IPS DF 6.9 (cell line): ENCODE results near the gene TSGA10IP.

Experiments
- DNase-seq: peaks from one replicate; pipeline ENCODE4 v3.0.0-alpha.2; 2013; ENCODE audit warnings: low read depth, low spot score
- H3K27ac ChIP-seq: one replicate; pipeline ENCODE4 v1.5.1; 2013; ENCODE audit warnings: low read length, control low read depth
- H3K27me3 ChIP-seq: 2 replicates; pipeline ENCODE4 v1.6.1; 2013; ENCODE audit warnings: mild to moderate bottlenecking, low read length; ENCODE audit not compliant: control insufficient read depth, insufficient read depth
- H3K36me3 ChIP-seq: 2 replicates; pipeline ENCODE4 v1.6.1; 2013; ENCODE audit warnings: low read length; ENCODE audit not compliant: control insufficient read depth, insufficient read depth
- H3K4me1 ChIP-seq: 2 replicates; pipeline ENCODE4 v1.6.1; 2013; ENCODE audit warnings: low read length; ENCODE audit not compliant: control insufficient read depth, insufficient read depth
- H3K4me3 ChIP-seq: 2 replicates; pipeline ENCODE4 v1.5.1; 2013; ENCODE audit warnings: mild to moderate bottlenecking, low read length
- H3K9me3 ChIP-seq: 2 replicates; pipeline ENCODE4 v1.6.1; 2013; ENCODE audit warnings: low read length, inconsistent platforms; ENCODE audit not compliant: control insufficient read depth, insufficient read depth
- WGBS: extraction: QIAGEN DNeasy Blood & Tissue Kit; methylation state at CpG from one replicate; pipeline ENCODE4 v1.1.7; 2013; ENCODE audit warnings: mixed read lengths, missing lambda C conversion rate; ENCODE audit not compliant: insufficient read length, insufficient coverage; 5-methylcytosine and 5-hydroxymethylcytosine counted together

The TSGA10IP gene

GRCh38 chr11:65973439-65974110 lies 28.3 kb downstream of the TSGA10IP start:
- no peak for DNase-seq
- WGBS, result no CpG with 5 or more reads among the region's 13 CpGs
- Histone ChIP-seq H3K36me3 (peaks cover 19% of the 10 kb centered on the region), H3K27me3 (no peaks in the 10 kb centered on the region), H3K4me1 (no peaks in the 10 kb centered on the region), H3K9me3 (no peaks in the 10 kb centered on the region), H3K27ac (no peak overlapping the region), H3K4me3 (no peak overlapping the region)

DNA sequence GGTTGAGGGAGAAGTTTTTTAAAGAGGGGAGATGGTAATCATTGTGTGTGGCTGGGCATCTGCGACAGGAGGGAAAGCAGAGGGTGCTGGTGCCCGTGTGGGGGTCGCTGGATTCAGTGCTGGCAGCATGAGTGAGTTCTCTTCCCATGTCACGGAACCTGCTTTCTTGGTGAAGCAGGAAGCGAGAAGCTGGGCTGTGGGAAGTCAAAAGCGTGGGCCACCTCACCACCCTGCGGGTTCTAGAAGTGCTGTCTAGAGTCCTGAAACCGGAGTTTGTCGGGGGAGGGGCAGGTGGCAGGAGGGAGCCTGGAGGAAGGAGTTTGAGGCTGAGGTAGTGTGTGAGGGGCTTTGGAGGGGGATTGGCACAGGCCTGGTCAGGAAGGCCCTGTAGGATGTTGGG lies 30.5 kb downstream of the TSGA10IP start:
- Histone ChIP-seq H3K4me3 (no peak overlapping the region), H3K27me3 (no peaks in the 10 kb centered on the region), H3K4me1 (no peaks in the 10 kb centered on the region), H3K27ac (no peak overlapping the region), H3K9me3 (no peaks in the 10 kb centered on the region), H3K36me3 (peaks cover 15% of the 10 kb centered on the region)
- WGBS, result no CpG with 5 or more reads among the region's 9 CpGs
- DNase-seq, result no peak

- H3K36me3 ChIP-seq, result peaks cover 15% of the 10 kb centered on the region
- no CpG with 5 or more reads among the region's 43 CpGs for WGBS
Measured at GRCh38 chr11:65976216-65977176, 31.2 kb downstream of the TSGA10IP start.

GRCh38 chr11:65977621-65978390 lies 32.5 kb downstream of the TSGA10IP start:
- H3K4me3 ChIP-seq, result no peak overlapping the region
- no peaks in the 10 kb centered on the region for H3K4me1 ChIP-seq
- peaks cover 15% of the 10 kb centered on the region for H3K36me3 ChIP-seq
- no peaks in the 10 kb centered on the region for H3K9me3 ChIP-seq
- H3K27me3 ChIP-seq, result no peaks in the 10 kb centered on the region
- H3K27ac ChIP-seq, result no peak overlapping the region
- WGBS, result no CpG with 5 or more reads among the region's 29 CpGs
- no peak for DNase-seq

More at GRCh38 chr11:65976216-65977176, 31.2 kb downstream of the TSGA10IP start:
- H3K4me1 ChIP-seq, result no peaks in the 10 kb centered on the region
- DNase-seq, result no peak
- no peak overlapping the region for H3K27ac ChIP-seq
- H3K9me3 ChIP-seq, result no peaks in the 10 kb centered on the region
- no peaks in the 10 kb centered on the region for H3K27me3 ChIP-seq
- H3K4me3 ChIP-seq, result no peak overlapping the region

DNA sequence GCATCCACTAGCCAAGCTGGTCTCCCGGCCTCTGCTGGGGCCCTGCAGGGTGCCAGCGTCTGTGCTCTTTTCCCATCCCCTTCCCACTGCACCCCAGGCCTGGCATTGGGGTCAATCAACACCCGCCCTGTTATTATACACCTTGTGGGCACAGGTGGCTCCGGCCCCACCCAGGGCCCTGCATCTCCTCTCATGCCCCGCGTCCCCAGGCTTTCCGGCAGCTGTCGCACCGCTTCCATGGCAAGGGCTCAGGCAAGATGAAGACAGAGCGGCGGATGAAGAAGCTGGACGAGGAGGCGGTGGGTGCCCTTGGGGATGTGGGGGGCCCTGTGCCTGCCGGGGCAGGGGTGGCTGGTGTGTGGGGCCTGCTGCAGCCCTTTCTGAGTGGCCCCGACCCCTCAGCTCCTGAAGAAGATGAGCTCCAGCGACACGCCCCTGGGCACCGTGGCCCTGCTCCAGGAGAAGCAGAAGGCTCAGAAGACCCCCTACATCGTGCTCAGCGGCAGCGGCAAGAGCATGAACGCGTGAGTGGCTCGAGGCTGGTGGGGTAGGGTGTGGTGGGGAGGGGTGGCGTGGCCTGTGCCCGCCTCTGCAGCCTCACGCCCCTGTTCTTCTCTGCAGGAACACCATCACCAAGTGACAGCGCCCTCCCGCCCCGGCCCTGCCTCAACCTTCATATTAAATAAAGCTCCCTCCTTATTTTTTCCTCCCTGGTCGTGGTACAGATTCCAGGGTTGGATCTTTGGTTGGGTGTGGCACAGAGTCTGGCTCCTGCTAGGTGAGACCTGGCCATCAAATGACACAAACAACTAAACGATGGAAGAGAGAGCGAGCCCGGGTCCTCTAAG lies 33.3 kb downstream of the TSGA10IP start:
- no peak for DNase-seq
- H3K4me3 ChIP-seq, result no peak overlapping the region
- H3K9me3 ChIP-seq, result no peaks in the 10 kb centered on the region
- H3K36me3 ChIP-seq, result peaks cover 15% of the 10 kb centered on the region
- H3K27ac ChIP-seq, result no peak overlapping the region
- no CpG with 5 or more reads among the region's 34 CpGs for WGBS
- H3K4me1 ChIP-seq, result no peaks in the 10 kb centered on the region
- no peaks in the 10 kb centered on the region for H3K27me3 ChIP-seq

DNA sequence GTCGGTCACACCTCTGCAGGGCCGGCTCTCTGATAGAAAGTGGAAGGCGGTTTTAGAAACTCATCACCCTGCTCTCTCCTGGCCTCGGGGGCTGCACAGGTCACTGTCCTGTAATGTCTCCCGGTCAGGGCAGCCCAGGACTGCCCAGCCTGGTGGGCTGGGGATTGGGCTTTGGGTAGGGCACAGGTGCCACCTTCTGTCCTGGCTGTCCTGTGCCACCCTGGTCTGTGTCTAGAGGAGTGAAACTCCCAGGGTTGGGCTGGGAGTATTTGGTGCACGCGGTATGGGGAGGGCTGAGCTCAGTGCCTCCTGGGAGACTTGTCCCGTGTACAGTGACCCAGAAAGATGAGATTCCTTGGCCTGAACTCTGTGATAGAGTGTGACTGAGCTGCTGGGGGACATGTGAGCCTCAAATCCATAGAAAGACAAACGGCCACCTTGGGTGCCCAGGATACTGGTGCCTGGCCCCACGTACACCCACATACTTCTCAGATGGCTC lies 34.0 kb downstream of the TSGA10IP start:
- Histone ChIP-seq H3K9me3 (no peaks in the 10 kb centered on the region), H3K4me1 (no peaks in the 10 kb centered on the region), H3K4me3 (no peak overlapping the region), H3K27ac (no peak overlapping the region), H3K36me3 (peaks cover 15% of the 10 kb centered on the region), H3K27me3 (no peaks in the 10 kb centered on the region)
- no peak for DNase-seq
- WGBS, result no CpG with 5 or more reads among the region's 10 CpGs

GRCh38 chr11:65981101-65981740 lies 35.9 kb downstream of the TSGA10IP start:
- no peak overlapping the region for H3K4me3 ChIP-seq
- DNase-seq, result no peak
- H3K36me3 ChIP-seq, result peaks cover 15% of the 10 kb centered on the region
- H3K27ac ChIP-seq, result no peak overlapping the region
- H3K9me3 ChIP-seq, result no peaks in the 10 kb centered on the region
- no peaks in the 10 kb centered on the region for H3K4me1 ChIP-seq
- H3K27me3 ChIP-seq, result no peaks in the 10 kb centered on the region
- no CpG with 5 or more reads among the region's 12 CpGs for WGBS

GRCh38 chr11:65981972-65982823 lies 36.9 kb downstream of the TSGA10IP start:
- no peak for DNase-seq
- no peaks in the 10 kb centered on the region for H3K27me3 ChIP-seq
- no peaks in the 10 kb centered on the region for H3K4me1 ChIP-seq
- no peaks in the 10 kb centered on the region for H3K9me3 ChIP-seq
- no peak overlapping the region for H3K4me3 ChIP-seq
- peaks cover 10% of the 10 kb centered on the region for H3K36me3 ChIP-seq
- WGBS, result no CpG with 5 or more reads among the region's 16 CpGs
- no peak overlapping the region for H3K27ac ChIP-seq
